H9 (cell line): Measurements from ENCODE around the gene ATP5PO. TPM values are rescaled to one million over a fixed set of nuclear protein-coding genes. Genes with fewer than 3 reads are reported as not detected.

ENCODE experiments used
- DNase-seq: peaks from one replicate; pipeline ENCODE4 v3.0.0-alpha.2; 2017
- H2AFZ ChIP-seq: one replicate; pipeline ENCODE4 v1.6.1; 2013; ENCODE audit warnings: mild to moderate bottlenecking, low read length, control low read depth, moderate library complexity
- H2AK5ac ChIP-seq: 2 replicates; pipeline ENCODE4 v1.6.1; 2013; ENCODE audit warnings: low read length, control low read depth, mixed read lengths; ENCODE audit not compliant: insufficient read length
- H2BK120ac ChIP-seq: one replicate; pipeline ENCODE4 v1.6.1; 2013; ENCODE audit warnings: low read depth, mild to moderate bottlenecking, low read length, control low read depth, inconsistent platforms; ENCODE audit not compliant: poor library complexity, severe bottlenecking
- H2BK12ac ChIP-seq: 2 replicates; pipeline ENCODE4 v1.6.1; 2013; ENCODE audit warnings: low read length, control low read depth, mixed read lengths, low read depth; ENCODE audit not compliant: insufficient read length
- H2BK15ac ChIP-seq: 2 replicates; pipeline ENCODE4 v1.6.1; 2013; ENCODE audit warnings: low read depth, low read length, control low read depth
- H2BK20ac ChIP-seq: one replicate; pipeline ENCODE4 v1.6.1; 2013; ENCODE audit warnings: low read depth, mild to moderate bottlenecking, low read length, control low read depth, inconsistent platforms; ENCODE audit not compliant: poor library complexity, severe bottlenecking
- H2BK5ac ChIP-seq: 2 replicates; pipeline ENCODE4 v1.6.1; 2013; ENCODE audit warnings: low read length, control low read depth, mixed read lengths; ENCODE audit not compliant: insufficient read length
- H3K14ac ChIP-seq: 2 replicates; pipeline ENCODE4 v1.6.1; 2013; ENCODE audit warnings: low read length, control low read depth; ENCODE audit not compliant: insufficient read depth
- H3K18ac ChIP-seq: 2 replicates; pipeline ENCODE4 v1.6.1; 2013; ENCODE audit warnings: low read depth, mild to moderate bottlenecking, mixed read lengths, low read length, control low read depth; ENCODE audit not compliant: insufficient read length
- H3K23ac ChIP-seq: 2 replicates; pipeline ENCODE4 v1.6.1; 2013; ENCODE audit warnings: low read length, control low read depth, mixed read lengths, low read depth; ENCODE audit not compliant: insufficient read length
- H3K23me2 ChIP-seq: 2 replicates; pipeline ENCODE4 v1.6.1; 2013; ENCODE audit warnings: low read depth, mild to moderate bottlenecking, mixed read lengths, low read length, control low read depth; ENCODE audit not compliant: insufficient read length, poor library complexity, severe bottlenecking
- H3K27ac ChIP-seq: 2 replicates; pipeline ENCODE4 v1.5.1; 2013; ENCODE audit warnings: low read length, control low read depth, mixed read lengths, low read depth; ENCODE audit not compliant: insufficient read length
- H3K27me3 ChIP-seq: 2 replicates; pipeline ENCODE4 v1.6.1; 2013; ENCODE audit warnings: low read length, control low read depth, inconsistent platforms; ENCODE audit not compliant: insufficient read depth
- H3K4ac ChIP-seq: 2 replicates; pipeline ENCODE4 v1.6.1; 2013; ENCODE audit warnings: low read depth, mild to moderate bottlenecking, control low read depth, inconsistent platforms, low read length, moderate library complexity
- H3K4me1 ChIP-seq: 2 replicates; pipeline ENCODE4 v1.6.1; 2013; ENCODE audit warnings: low read length, control low read depth, inconsistent platforms; ENCODE audit not compliant: insufficient read depth
- H3K4me2 ChIP-seq: 2 replicates; pipeline ENCODE4 v1.6.1; 2013; ENCODE audit warnings: low read length, control low read depth, mixed read lengths; ENCODE audit not compliant: insufficient read length, insufficient read depth
- H3K56ac ChIP-seq: 2 replicates; pipeline ENCODE4 v1.6.1; 2013; ENCODE audit warnings: low read depth, mild to moderate bottlenecking, mixed read lengths, low read length, control low read depth; ENCODE audit not compliant: insufficient read length
- H3K79me1 ChIP-seq: 2 replicates; pipeline ENCODE4 v1.6.1; 2013; ENCODE audit warnings: low read depth, mild to moderate bottlenecking, moderate library complexity, low read length, control low read depth, inconsistent platforms; ENCODE audit not compliant: insufficient read depth, poor library complexity, severe bottlenecking
- H3K79me2 ChIP-seq: 2 replicates; pipeline ENCODE4 v1.6.1; 2013; ENCODE audit warnings: low read length, control low read depth, inconsistent platforms; ENCODE audit not compliant: insufficient read depth
- H3K9ac ChIP-seq: 2 replicates; pipeline ENCODE4 v1.6.1; 2013; ENCODE audit warnings: low read length, control low read depth, mixed read lengths; ENCODE audit not compliant: insufficient read length; ENCODE audit errors: extremely low read depth
- H3K9me3 ChIP-seq: one replicate; pipeline ENCODE4 v1.6.1; 2013; ENCODE audit warnings: low read depth, low read length, inconsistent platforms; ENCODE audit not compliant: control insufficient read depth
- H3T11ph ChIP-seq: one replicate; pipeline ENCODE4 v1.6.1; 2013; ENCODE audit warnings: mild to moderate bottlenecking, low read length, control low read depth, inconsistent platforms
- H4K20me1 ChIP-seq: one replicate; pipeline ENCODE4 v1.6.1; 2013; ENCODE audit not compliant: control insufficient read depth, insufficient read length, insufficient read depth
- H4K5ac ChIP-seq: 2 replicates; pipeline ENCODE4 v1.6.1; 2013; ENCODE audit warnings: low read depth, mild to moderate bottlenecking, mixed read lengths, low read length, control low read depth; ENCODE audit not compliant: insufficient read length
- H4K8ac ChIP-seq: replicated peaks from 2 replicates; pipeline ENCODE4 v1.6.1; 2013; ENCODE audit warnings: low read length, control low read depth, mixed read lengths, low read depth; ENCODE audit not compliant: insufficient read length
- H4K91ac ChIP-seq: 2 replicates; pipeline ENCODE4 v1.6.1; 2013; ENCODE audit warnings: low read depth, mild to moderate bottlenecking, moderate library complexity, mixed read lengths, low read length, control low read depth; ENCODE audit not compliant: insufficient read length
- H3K27ac Mint-ChIP-seq, 3 experiments: 2 replicates in 2 of 3; 3 replicates in 1 of 3; pipeline ENCODE4 v1.8.0; 2020 to 2021; ENCODE audit warnings: mixed read lengths in 3 of 3, mild to moderate bottlenecking in 1 of 3, moderate library complexity in 1 of 3
- H3K27me3 Mint-ChIP-seq: 2 replicates; pipeline ENCODE4 v1.8.0; 2021; ENCODE audit warnings: low read depth, mild to moderate bottlenecking, moderate library complexity, mixed read lengths
- H3K36me3 Mint-ChIP-seq, 3 experiments: 2 replicates in 2 of 3; 3 replicates in 1 of 3; pipeline ENCODE4 v1.8.0; 2020 to 2021; ENCODE audit warnings: low read depth in 3 of 3, mixed read lengths in 3 of 3; ENCODE audit not compliant: insufficient read depth in 1 of 3
- H3K4me1 Mint-ChIP-seq, 2 experiments: 2 replicates each; pipeline ENCODE4 v1.8.0; 2020; ENCODE audit warnings: mixed read lengths in 2 of 2
- H3K4me3 Mint-ChIP-seq, 2 experiments: 2 replicates in 1 of 2; 3 replicates in 1 of 2; pipeline ENCODE4 v1.8.0; 2020 to 2021; ENCODE audit warnings: mild to moderate bottlenecking in 2 of 2, mixed read lengths in 2 of 2, moderate library complexity in 1 of 2
- H3K9me3 Mint-ChIP-seq, 2 experiments: 2 replicates in 1 of 2; 3 replicates in 1 of 2; pipeline ENCODE4 v1.8.0; 2020; ENCODE audit warnings: mild to moderate bottlenecking in 2 of 2, mixed read lengths in 2 of 2, moderate library complexity in 1 of 2
- WGBS: extraction: QIAGEN DNeasy Blood & Tissue Kit; methylation state at CpG from one replicate; pipeline ENCODE4 v1.1.7; 2013; ENCODE audit warnings: missing lambda C conversion rate, low lambda C conversion rate, mixed read lengths; ENCODE audit not compliant: insufficient read length; ENCODE audit errors: extremely low coverage; 5-methylcytosine and 5-hydroxymethylcytosine counted together
- total RNA-seq: library from RNA; stranded (reverse); gene quantifications from 2 replicates; pipeline ENCODE4 v1.2.1, GENCODE V29; 2021
- TF ChIP-seq, protein P1 (sequence below): fragments of 200-600 bp; sonication (generic); conservative IDR thresholded peaks from 3 replicates; pipeline ENCODE4 v1.8.0; 2021; ENCODE audit warnings: antibody characterized with exemption, mild to moderate bottlenecking

ATP5PO gene
- total RNA-seq, 1 experiment from 2014 or later = 275 TPM

DNA sequence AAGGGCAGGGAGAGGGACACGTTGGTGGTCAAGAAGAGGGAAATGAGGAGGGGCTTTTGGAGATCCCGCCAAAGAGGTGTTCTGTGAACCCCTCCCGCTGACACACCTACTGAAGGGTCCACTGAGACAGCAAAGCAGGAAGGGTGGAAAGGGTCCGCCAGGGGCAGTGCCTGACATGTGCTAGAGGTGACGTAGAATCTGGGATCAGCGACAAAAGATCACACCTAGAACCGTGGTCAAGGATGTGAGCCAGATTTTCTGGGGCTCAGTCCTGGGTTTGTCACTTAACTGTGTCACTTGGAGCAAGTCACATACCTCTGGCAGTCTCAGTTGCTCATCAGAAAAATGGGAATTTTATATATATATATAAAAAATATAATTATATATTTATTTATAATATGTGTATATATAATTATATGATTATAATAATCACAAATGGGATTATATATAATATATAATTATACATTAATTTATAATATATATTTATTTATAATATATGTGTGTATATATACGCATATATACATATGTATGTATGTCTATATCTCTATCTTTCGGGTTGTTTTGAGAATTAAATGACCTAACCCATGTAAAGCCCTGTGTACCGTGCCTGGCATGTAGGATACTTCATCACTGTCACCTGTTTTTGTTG, 35.0 kb upstream of the ATP5PO start:
- H2BK12ac ChIP-seq = no peak overlapping the region
- H3K23ac ChIP-seq = no peak overlapping the region
- H3K27me3 ChIP-seq = no peaks in the 10 kb centered on the region
- no peaks in the 10 kb centered on the region; a peak in 1 of 7 replicates for H3K36me3 Mint-ChIP-seq
- no peaks in the 10 kb centered on the region for H3K9me3 ChIP-seq
- DNase-seq = no peak
- H2BK20ac ChIP-seq = no peak overlapping the region
- H3K9me3 Mint-ChIP-seq = no peaks in the 10 kb centered on the region; a peak in 1 of 5 replicates
- H3K27ac Mint-ChIP-seq = no peak overlapping the region; a peak in 1 of 7 replicates
- H3K4ac ChIP-seq = no peak overlapping the region
- no peak overlapping the region for H3K4me2 ChIP-seq
- H3K23me2 ChIP-seq = peaks cover 3% of the 10 kb centered on the region
- H3K79me2 ChIP-seq = no peaks in the 10 kb centered on the region
- no peak overlapping the region for H3K9ac ChIP-seq
- no peak overlapping the region for H2BK120ac ChIP-seq
- H2AFZ ChIP-seq = no peak overlapping the region
- no peak overlapping the region for H3K27ac ChIP-seq
- no peak overlapping the region for H3K4me3 Mint-ChIP-seq
- no peak overlapping the region for H3K18ac ChIP-seq
- WGBS = no CpG with 5 or more reads among the region's 10 CpGs
- no peak overlapping the region for H4K8ac ChIP-seq
- TF ChIP-seq, protein P1, sequence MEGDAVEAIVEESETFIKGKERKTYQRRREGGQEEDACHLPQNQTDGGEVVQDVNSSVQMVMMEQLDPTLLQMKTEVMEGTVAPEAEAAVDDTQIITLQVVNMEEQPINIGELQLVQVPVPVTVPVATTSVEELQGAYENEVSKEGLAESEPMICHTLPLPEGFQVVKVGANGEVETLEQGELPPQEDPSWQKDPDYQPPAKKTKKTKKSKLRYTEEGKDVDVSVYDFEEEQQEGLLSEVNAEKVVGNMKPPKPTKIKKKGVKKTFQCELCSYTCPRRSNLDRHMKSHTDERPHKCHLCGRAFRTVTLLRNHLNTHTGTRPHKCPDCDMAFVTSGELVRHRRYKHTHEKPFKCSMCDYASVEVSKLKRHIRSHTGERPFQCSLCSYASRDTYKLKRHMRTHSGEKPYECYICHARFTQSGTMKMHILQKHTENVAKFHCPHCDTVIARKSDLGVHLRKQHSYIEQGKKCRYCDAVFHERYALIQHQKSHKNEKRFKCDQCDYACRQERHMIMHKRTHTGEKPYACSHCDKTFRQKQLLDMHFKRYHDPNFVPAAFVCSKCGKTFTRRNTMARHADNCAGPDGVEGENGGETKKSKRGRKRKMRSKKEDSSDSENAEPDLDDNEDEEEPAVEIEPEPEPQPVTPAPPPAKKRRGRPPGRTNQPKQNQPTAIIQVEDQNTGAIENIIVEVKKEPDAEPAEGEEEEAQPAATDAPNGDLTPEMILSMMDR = no peak
- peaks cover 29 to 31% of the 10 kb centered on the region in 2 experiments for H3K4me1 Mint-ChIP-seq
- H4K5ac ChIP-seq = no peak overlapping the region
- no peak overlapping the region for H2BK15ac ChIP-seq
- H3K14ac ChIP-seq = no peak overlapping the region
- no peak overlapping the region for H2BK5ac ChIP-seq
- no peak overlapping the region for H3T11ph ChIP-seq
- H3K27me3 Mint-ChIP-seq = peaks cover 6% of the 10 kb centered on the region
- H3K4me1 ChIP-seq = peaks cover 15% of the 10 kb centered on the region; the same call in 1 of the 2 replicates
- H3K79me1 ChIP-seq = no peaks in the 10 kb centered on the region
- no peak overlapping the region for H3K56ac ChIP-seq
- H4K91ac ChIP-seq = no peak overlapping the region
- no peaks in the 10 kb centered on the region for H4K20me1 ChIP-seq
- H2AK5ac ChIP-seq = no peak overlapping the region
